ENCODE measurements around the gene ABCD1. TPM values are rescaled to one million over a fixed set of nuclear protein-coding genes. Genes with fewer than 3 reads are reported as not detected.

The ABCD1 gene
- total and polyA plus RNA-seq, 10 of the 15 experiments (the other 5 are each of a cell fraction or from before 2014, with no cell fraction given) = 0.13 to 6.5 (median 1.4) TPM

DNA sequence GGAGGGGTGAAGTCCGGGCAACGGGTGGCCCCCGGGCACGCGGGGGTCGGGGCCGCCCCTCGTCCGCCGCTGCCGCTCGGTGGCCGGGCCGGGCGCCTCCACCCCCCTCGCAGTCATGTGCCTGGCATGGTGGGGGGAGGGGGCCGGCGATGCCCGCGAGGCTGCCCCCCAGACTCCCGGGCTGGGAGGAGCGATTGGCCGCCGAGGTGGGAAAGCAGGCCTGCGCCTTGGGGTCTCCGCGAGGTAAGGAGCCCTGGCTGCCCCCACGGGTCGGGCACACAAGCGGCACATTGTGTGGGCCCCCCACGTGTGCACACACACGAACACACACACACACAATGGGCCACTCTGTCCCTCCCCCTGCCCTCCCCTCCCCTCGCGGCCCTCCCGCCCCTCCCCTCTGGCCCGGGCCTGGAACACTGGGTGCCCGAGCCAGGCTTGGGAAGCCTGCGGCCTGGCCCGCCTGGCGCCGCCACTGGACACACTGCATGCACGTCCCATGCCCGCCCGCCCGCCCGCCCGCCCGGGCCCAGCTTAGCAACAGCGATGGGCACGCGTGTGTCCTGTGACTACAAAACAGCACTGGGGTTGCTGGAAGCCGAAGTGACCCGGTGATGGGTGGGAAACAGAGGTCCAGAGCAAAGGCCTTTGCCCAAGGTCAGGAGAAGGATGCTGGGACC, 35.6 kb upstream of the ABCD1 start (continued):
- TF ChIP-seq, protein P1, sequence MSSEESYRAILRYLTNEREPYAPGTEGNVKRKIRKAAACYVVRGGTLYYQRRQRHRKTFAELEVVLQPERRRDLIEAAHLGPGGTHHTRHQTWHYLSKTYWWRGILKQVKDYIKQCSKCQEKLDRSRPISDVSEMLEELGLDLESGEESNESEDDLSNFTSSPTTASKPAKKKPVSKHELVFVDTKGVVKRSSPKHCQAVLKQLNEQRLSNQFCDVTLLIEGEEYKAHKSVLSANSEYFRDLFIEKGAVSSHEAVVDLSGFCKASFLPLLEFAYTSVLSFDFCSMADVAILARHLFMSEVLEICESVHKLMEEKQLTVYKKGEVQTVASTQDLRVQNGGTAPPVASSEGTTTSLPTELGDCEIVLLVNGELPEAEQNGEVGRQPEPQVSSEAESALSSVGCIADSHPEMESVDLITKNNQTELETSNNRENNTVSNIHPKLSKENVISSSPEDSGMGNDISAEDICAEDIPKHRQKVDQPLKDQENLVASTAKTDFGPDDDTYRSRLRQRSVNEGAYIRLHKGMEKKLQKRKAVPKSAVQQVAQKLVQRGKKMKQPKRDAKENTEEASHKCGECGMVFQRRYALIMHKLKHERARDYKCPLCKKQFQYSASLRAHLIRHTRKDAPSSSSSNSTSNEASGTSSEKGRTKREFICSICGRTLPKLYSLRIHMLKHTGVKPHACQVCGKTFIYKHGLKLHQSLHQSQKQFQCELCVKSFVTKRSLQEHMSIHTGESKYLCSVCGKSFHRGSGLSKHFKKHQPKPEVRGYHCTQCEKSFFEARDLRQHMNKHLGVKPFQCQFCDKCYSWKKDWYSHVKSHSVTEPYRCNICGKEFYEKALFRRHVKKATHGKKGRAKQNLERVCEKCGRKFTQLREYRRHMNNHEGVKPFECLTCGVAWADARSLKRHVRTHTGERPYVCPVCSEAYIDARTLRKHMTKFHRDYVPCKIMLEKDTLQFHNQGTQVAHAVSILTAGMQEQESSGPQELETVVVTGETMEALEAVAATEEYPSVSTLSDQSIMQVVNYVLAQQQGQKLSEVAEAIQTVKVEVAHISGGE (CRISPR knock-in tag; IDR thresholded peaks at IDR 0.05) = no peak

DNA sequence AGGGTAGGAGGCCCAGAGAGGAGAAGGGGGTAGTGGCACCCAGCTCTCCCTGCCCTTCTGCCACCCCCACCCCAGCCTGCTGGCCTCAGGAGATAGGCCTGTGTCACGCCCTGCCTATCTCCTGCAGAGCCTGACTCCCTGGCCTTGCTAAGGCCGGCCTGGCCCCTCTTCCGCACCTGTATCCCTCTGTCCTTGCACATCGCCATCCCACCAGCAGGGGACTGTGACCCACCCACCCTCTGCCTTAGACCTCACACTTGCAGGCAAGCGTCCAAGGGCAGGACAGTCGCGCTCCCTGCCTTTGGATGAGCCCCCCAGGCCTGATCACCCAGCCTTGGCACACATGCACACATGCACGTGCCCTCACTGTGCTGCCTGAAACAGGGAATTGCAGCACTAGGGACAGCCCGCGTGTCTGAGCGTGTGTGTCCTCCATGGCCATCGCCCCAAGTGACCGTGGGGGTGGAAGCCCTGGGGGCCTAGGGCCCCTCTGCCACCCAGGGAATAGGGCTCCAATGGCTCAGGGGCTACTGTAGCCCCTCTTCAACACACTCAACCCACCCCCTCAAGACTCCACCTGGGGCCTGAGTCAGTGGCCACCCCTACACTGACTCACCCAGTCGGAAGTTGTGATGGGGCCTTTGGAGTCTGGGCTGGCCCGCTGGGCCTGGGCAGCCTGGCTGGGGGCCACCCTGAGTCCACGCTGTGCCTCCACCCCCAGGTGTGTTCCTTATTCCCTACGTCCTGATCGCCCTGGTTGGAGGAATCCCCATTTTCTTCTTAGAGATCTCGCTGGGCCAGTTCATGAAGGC, 34.8 kb upstream of the ABCD1 start:
- FAIRE-seq (no peak), DNase-seq (ENCODE audit: low read depth, low spot score) (no peak), ATAC-seq (no peak)
- no peaks in the 10 kb centered on the region for H3K79me2 ChIP-seq (ENCODE audit: control insufficient read depth, insufficient read depth, low read length)
- H3K9ac ChIP-seq (ENCODE audit: control insufficient read depth, insufficient read depth, low read length) = no peak overlapping the region
- WGBS (ENCODE audit: insufficient coverage, insufficient replicate concordance, low lambda C conversion rate, missing lambda C conversion rate) = 70% methylated on average over 19 of the region's 19 CpGs
- CTCF ChIA-PET = no interaction called here
- no peaks in the 10 kb centered on the region for H3K4me1 ChIP-seq (ENCODE audit: control insufficient read depth, insufficient read depth, low read length)
- no peak overlapping the region for H3K4me3 ChIP-seq
- H2AFZ ChIP-seq (ENCODE audit: control insufficient read depth, low read depth, low read length) = no peak overlapping the region
- intact Hi-C loops (cut with micrococcal nuclease; ENCODE audit: unreplicated experiment) (no loop called here), in situ Hi-C loops (cut with MboI) (no loop called here)
- RAD21 ChIA-PET (ENCODE audit: unreplicated experiment) = no interaction called here
- SMC1A ChIA-PET (ENCODE audit: uncharacterized antibody, unreplicated experiment) = no interaction called here
- no peaks in the 10 kb centered on the region for H3K9me3 ChIP-seq (replicated peaks; ENCODE audit: control insufficient read depth, insufficient read depth, low read length)
- H3K27ac ChIP-seq (ENCODE audit: control insufficient read depth, insufficient read depth) = no peak overlapping the region
- TF ChIP-seq BRCA1 (IDR thresholded peaks at IDR 0.05; ENCODE audit: low read depth, low read length) (no peak), ZNF384 (IDR thresholded peaks at IDR 0.05; ENCODE audit: borderline replicate concordance, low read depth, low read length) (no peak)
- H3K27me3 ChIP-seq (replicated peaks in 1 of 2; ENCODE audit: control insufficient read depth in 2 of 2, insufficient read depth in 2 of 2, low read length in 1 of 2) = no peaks in the 10 kb centered on the region
- BruUV-seq (replicated peaks) = no TSS peak
- H4K20me1 ChIP-seq (ENCODE audit: control insufficient read depth, insufficient read depth) = no peaks in the 10 kb centered on the region
- H3K36me3 ChIP-seq (ENCODE audit: control insufficient read depth in 2 of 2, insufficient read depth in 2 of 2, low read length in 1 of 2) = no peaks in the 10 kb centered on the region
- POLR2A ChIA-PET = no interaction called here
- no peak overlapping the region for H3K4me2 ChIP-seq (ENCODE audit: control insufficient read depth, insufficient read depth)
